PC-3 (cell line): ENCODE results near the gene AP1M1.

Experiments
- CTCF ChIP-seq: fragments of 300-600 bp; sonication (generic); conservative IDR thresholded peaks from 2 replicates; pipeline ENCODE4 v1.5.1; 2017; ENCODE audit warnings: antibody characterized with exemption, low read depth, mild to moderate bottlenecking, low read length
- EZH2 ChIP-seq: fragments of 300-600 bp; sonication (generic); IDR thresholded peaks from one replicate; pipeline ENCODE4 v1.6.1; 2017; ENCODE audit warnings: antibody characterized with exemption, mild to moderate bottlenecking, low read length; ENCODE audit not compliant: unreplicated experiment
- EZH2phosphoT487 ChIP-seq: fragments of 300-600 bp; sonication (generic); IDR thresholded peaks from 2 replicates; pipeline ENCODE4 v1.6.1; 2018; ENCODE audit warnings: mild to moderate bottlenecking, antibody characterized with exemption, low read length, borderline replicate concordance

- no peak for TF ChIP-seq CTCF
- no peak for TF ChIP-seq EZH2
- no peak for TF ChIP-seq EZH2phosphoT487
Measured at GRCh38 chr19:16259385-16260159, 61.9 kb downstream of the AP1M1 start.
